Progenitor cell of endocrine pancreas (in vitro differentiated cells): ENCODE results near the gene GSG1L. TPM values are rescaled to one million over a fixed set of nuclear protein-coding genes. Genes with fewer than 3 reads are reported as not detected.

Source experiments
- DNase-seq: peaks from one replicate; pipeline ENCODE4 v3.0.0; 2021; ENCODE audit warnings: low spot score; ENCODE audit not compliant: unreplicated experiment
- H3K27ac Mint-ChIP-seq: 2 replicates; pipeline ENCODE4 v1.8.0; 2021; ENCODE audit warnings: mild to moderate bottlenecking, moderate library complexity, mixed read lengths
- H3K27me3 Mint-ChIP-seq: 2 replicates; pipeline ENCODE4 v1.8.0; 2021; ENCODE audit warnings: mixed read lengths
- H3K36me3 Mint-ChIP-seq: 2 replicates; pipeline ENCODE4 v1.8.0; 2022; ENCODE audit warnings: mixed read lengths; ENCODE audit not compliant: insufficient read depth
- H3K4me1 Mint-ChIP-seq: 2 replicates; pipeline ENCODE4 v1.8.0; 2021; ENCODE audit warnings: low read depth, mixed read lengths
- H3K4me3 Mint-ChIP-seq: 2 replicates; pipeline ENCODE4 v1.8.0; 2021; ENCODE audit warnings: low read depth, mild to moderate bottlenecking, moderate library complexity, mixed read lengths
- H3K9me3 Mint-ChIP-seq: 2 replicates; pipeline ENCODE4 v1.8.0; 2021; ENCODE audit warnings: low read depth, mixed read lengths
- CTCF ChIP-seq: fragments of 200-600 bp; sonication (generic); IDR thresholded peaks from one replicate; pipeline ENCODE4 v1.5.0; 2021; ENCODE audit warnings: antibody characterized with exemption, mild to moderate bottlenecking; ENCODE audit not compliant: unreplicated experiment
- total RNA-seq: library from RNA; stranded (reverse); gene quantifications from 2 replicates; pipeline ENCODE4 v1.2.1, GENCODE V29; 2021

The GSG1L gene
- total RNA-seq, 1 donor from 2014 or later = 0.17 TPM

GRCh38 chr16:27739606-27740357, 323.7 kb downstream of the GSG1L start:
- Mint-ChIP-seq H3K36me3 (peaks cover 19% of the 10 kb centered on the region), H3K27me3 (no peaks in the 10 kb centered on the region), H3K27ac (no peak overlapping the region), H3K4me3 (no peak overlapping the region), H3K9me3 (no peaks in the 10 kb centered on the region), H3K4me1 (peaks cover 7% of the 10 kb centered on the region)
- DNase-seq = no peak
- TF ChIP-seq CTCF = no peak

- H3K36me3 Mint-ChIP-seq = peaks cover 19% of the 10 kb centered on the region
- H3K27ac Mint-ChIP-seq = no peak overlapping the region
- H3K9me3 Mint-ChIP-seq = no peaks in the 10 kb centered on the region
Observed at GRCh38 chr16:27738596-27738995, 324.9 kb downstream of the GSG1L start.

More at GRCh38 chr16:27738596-27738995, 324.9 kb downstream of the GSG1L start:
- TF ChIP-seq CTCF = no peak
- peaks cover 7% of the 10 kb centered on the region for H3K4me1 Mint-ChIP-seq
- no peak for DNase-seq
- H3K4me3 Mint-ChIP-seq = no peak overlapping the region
- no peaks in the 10 kb centered on the region for H3K27me3 Mint-ChIP-seq

Other genes starting within 250 kb of the GSG1L start
- gene XPO6, start 148.3 kb upstream of the GSG1L start, total RNA-seq = 82.9 and 87.5 TPM in 2 replicates
- gene SBK1, start 228.8 kb upstream of the GSG1L start, total RNA-seq = 89.4 and 91.2 TPM in 2 replicates